Erythroblast (primary cell): ENCODE measurements around the gene CYP2B6.

Experiments
- GATA1 ChIP-seq: IDR thresholded peaks from 2 replicates; pipeline ENCODE4 v1.6.1; 2011; ENCODE audit warnings: low read depth, mild to moderate bottlenecking, control low read depth, low read length, moderate library complexity
- POLR2A ChIP-seq: IDR thresholded peaks from 2 replicates; pipeline ENCODE4 v1.6.1; 2011; ENCODE audit warnings: mild to moderate bottlenecking, low read length

- TF ChIP-seq POLR2A (no peak), GATA1 (no peak)
Measured at GRCh38 chr19:40954573-40954972, 36.5 kb upstream of the CYP2B6 start.
